Germinal center (tissue), 1 donor: ENCODE results near the gene PTTG1IP.

Source experiments
- DNase-seq: peaks from one replicate; pipeline ENCODE4 v3.0.0; 2012; ENCODE audit warnings: mixed read lengths, low spot score

The PTTG1IP gene

DNA sequence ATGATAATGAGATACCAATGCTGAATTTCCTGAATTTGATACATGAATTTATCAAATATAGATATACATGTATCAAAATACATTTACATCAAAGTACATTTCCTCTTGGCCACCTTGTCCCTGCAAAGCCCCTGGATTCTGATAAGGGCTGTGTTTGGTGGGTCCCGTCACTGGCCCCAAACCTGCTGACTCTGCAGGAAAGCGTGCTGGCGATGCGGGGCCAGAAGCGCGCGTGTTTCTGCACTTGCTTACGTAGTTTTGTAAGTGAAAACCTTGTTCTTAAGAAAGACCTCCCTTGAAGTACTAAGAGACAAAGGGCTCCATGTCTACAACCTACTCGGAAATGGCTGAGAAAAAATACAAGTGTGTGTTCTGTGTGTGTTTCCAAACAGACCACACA lies 36.2 kb upstream of the PTTG1IP start:
- no peak for DNase-seq

DNA sequence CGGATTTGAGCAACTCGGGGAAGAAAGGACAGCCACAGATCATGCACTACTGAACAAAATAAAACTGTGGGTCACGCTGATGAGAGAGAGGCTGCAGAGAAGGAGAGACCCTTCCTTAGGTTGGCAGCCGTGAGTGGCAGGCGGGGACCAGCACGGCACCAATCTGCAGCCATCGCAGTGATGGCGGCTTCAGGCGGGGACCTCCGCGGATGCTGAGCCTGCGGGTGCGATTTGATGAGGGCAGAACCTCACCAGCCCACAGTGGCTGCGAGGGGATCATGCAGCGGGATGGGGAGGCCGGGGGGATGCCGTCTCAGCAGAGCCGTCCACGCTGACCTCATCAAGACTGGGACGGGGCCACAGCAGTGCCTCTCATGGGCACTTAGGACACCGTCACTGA lies 35.4 kb upstream of the PTTG1IP start:
- no peak for DNase-seq

DNA sequence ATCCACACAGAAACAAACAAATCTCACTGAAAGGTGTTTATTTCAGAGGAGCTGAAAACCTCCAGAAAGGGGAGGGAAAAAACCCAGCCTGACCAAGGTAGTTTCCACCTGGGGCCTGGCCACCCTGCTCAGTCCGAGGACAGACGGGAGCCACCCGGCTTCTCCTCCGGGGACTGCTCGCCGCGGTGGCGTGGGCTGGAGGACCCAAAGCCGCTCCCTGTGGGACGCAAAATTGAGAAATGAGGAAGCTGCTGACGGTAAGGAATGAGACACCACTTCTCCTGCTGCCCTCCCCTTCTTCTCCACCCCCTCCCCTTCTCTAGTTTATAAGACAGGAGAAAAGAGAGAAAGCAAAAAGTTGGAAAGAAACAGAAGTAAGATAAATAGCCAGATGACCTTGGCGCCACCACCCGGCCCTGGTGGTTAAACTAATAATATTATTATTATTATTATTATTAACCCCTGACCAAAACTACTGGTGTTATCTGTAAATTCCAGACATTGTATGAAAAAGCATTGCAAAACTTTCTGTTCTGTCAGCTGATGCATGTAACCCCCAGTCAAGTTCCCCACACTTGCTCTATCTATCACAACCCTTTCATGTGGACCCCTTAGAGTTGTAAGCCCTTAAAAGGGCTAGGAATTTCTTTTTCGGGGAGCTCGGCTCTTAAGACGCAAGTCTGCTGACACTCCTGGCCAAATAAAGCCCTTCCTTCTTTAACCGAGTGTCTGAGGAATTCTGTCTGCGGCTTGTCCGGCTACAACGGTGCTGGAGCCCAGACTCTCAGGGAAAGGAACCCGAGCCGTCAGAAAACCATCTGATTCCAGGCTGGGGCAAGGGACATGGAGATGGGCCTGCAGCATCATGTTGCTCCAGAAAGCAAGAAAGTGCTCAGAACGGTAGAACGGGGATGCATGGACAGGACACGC lies 34.7 kb upstream of the PTTG1IP start:
- DNase-seq: no peak

DNA sequence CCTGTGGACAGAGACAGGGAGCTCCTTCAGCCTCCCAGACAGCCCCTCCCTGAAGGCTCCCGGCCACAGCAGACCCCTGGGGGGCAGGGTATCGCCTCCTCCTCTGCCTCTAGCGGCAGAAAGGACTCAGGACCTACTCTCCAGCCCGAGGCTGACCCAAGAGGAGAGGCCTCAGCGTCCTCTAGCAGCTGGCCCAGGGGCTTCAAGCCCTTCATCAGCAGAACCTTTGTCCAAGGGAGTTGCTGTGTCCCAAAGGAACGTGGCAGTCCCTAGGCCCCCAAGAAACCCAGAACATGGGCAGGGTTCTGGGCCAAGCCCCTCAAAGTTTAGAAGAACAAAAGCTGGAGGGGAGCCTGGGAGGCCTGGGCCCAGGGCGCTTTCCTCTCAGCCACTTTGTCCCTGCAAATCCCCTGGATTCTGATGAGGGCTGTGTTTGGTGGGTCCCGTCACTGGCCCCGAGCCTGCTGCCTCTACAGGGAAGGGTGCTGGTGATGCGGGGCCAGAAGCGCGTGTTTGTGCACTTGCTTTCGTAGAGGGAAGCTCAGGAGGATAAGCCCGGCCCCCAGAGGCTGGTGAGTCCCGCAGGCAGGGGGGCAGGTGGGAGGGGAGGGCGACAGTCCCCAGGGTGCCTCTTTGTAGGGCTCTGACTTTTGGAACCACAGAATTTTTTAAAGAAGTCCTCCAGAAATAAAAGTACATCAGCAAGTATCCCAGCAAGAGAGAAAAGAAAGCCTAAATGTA lies 33.9 kb upstream of the PTTG1IP start:
- no peak for DNase-seq

- no peak for DNase-seq
These were observed 32.2 kb upstream of the PTTG1IP start for GRCh38 chr21:44905728-44906090.

- DNase-seq: no peak
These were observed 31.7 kb upstream of the PTTG1IP start for GRCh38 chr21:44905016-44905727.

DNA sequence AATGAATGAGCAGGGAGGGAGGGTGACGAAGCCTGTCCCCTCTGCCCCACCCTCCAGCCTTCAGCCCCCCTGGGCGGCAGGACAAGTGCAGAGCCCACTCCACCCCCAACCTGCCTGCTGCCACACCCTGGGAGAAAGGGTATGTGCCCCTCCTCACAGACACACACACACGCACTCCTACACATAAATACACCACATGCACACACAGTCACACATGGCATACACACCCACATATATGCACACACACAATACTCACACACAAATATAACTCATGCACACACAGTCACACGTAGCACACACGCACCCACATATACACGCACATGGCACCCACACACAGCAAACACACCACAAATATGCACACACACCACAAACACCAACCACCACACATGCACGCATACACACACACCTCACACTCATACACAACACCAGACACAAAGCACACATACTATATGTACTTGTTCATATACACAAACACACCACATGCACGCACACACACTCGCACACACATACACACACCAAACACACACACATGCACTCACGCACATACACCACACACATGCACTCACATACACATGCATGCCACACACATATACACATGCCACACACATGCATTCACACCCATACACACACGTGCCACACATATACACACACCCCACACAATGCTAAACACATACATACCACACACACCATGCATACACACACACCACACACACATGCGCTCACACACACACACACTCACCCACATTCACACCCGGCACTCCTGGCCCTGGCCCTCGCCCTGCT lies 30.8 kb upstream of the PTTG1IP start:
- DNase-seq: no peak

DNA sequence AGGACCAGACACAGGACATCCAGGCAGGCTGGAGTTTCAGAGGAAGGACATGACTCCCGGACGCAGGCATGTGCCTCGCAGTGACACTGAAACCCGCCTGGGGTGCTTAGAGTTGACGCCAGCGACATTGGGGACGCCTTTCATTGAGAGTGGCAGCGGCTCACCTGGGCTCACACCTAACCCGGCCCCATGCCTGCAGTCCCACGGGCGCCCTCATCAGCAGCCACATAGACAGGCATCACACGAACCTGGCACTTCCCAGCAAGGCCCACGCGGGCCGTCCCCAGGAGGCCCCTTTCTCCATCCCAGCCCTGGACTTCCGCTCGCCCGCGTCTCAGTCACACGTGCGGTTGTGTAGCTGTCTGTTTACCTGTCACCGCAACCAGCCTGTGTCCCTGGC lies 30.2 kb upstream of the PTTG1IP start:
- no peak for DNase-seq

DNA sequence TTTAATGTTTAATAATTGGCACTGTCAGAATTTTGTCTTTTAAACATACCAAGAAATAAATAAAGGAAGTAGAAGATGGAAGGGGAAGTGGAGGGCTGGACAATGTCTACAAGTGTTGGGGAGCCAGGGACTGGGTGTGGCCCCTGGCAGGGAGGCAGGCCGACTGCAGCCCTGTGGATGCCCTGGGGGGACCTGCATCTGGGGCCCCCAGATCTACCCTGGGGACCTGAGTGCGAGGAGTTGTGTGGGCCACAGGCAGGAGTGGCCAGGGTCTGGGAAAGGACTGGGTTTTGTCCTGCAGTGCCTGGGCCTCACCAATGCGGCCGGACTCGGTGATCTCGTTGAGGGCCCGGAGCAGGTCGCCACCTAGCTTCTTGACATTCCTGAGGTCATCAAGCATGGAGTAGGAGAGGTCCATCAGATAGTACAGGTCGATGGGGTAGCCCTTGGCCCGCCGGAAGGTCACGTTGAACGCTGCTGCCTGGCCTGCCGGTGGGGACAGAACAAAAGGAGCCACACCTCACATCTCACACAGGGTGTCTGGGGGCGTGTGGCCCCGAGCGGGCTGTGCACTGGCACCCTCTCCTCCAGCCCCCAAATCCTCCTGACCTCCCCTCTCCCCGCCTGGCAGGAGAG lies 29.7 kb upstream of the PTTG1IP start:
- no peak for DNase-seq

- no peak for DNase-seq
These were observed 29.0 kb upstream of the PTTG1IP start for GRCh38 chr21:44902268-44903049.

DNA sequence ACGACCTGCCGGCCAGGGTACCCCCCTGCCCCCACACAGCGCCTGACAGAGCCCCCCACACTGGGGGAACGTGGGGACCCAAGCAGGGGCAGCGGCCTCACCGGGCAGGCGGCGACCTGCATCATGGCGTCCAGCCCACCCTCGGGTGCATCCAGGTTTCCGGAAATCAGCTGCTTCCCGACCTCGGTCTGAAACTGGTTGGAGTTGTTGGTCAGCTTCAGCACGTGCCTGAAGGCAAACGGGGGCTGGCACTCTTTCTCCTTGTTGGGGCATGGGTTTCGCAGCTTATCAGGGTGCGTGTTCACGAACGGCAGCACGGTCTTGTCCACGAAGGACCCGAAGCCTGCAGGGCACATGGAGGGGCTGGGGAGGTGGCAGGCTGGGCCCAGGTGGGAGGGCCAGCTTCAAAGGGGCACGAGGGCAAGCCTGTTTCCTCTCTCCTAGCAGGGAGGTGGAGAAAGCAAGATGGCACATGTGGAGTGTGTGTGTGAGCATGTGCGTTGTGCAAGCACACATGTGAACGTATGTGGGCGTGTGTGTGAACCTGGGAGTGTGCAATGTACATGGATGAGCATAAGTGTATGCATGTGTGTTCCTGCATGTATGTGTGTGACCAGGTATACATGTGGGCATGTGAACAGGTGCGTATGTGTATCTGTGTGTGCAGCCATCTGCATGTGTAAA lies 28.0 kb upstream of the PTTG1IP start:
- no peak for DNase-seq

GRCh38 chr21:44900559-44901251 lies 27.2 kb upstream of the PTTG1IP start:
- DNase-seq: no peak

DNA sequence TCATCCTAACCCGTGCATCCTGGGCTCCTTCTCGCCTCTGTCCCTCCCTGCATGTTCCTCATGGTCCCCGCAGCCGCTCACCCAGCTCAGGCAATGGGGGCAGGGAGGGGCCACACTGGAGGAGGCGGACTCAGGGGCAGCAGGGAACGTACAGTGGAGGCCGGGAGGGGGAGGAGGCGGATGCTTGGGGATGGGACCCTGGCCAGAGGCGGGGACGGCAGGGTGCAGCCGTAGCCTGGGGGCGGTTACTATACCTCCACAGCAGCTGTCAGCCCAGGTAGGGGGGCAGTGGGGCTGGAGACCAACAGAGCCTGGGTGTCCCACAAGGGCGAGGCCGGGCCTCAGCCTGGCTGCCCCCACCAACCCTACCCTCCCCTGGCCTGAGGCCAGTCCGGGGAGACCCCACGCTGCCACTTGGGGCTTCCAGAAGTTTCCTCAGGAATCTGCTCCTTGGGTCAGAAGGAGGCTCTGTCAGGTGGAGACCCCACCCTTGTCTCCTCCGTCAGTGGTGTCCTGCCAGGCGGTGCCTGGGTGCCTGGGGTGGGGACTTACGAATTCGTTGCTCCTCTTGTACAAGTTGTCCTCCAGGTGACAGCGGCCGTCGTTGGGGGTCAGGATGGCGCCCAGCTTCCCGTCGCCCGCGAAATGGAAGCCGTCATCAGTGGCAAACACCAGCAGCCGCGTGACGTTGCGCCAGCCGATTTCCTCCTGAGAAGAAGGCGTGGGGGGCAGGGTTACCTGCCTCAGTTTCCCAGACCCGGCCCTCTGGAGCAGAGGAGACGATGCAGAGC lies 26.5 kb upstream of the PTTG1IP start:
- DNase-seq: no peak

- no peak for DNase-seq
These were observed 25.6 kb upstream of the PTTG1IP start for GRCh38 chr21:44898851-44899767.

- DNase-seq: no peak
These were observed 24.6 kb upstream of the PTTG1IP start for GRCh38 chr21:44898011-44898488.

DNA sequence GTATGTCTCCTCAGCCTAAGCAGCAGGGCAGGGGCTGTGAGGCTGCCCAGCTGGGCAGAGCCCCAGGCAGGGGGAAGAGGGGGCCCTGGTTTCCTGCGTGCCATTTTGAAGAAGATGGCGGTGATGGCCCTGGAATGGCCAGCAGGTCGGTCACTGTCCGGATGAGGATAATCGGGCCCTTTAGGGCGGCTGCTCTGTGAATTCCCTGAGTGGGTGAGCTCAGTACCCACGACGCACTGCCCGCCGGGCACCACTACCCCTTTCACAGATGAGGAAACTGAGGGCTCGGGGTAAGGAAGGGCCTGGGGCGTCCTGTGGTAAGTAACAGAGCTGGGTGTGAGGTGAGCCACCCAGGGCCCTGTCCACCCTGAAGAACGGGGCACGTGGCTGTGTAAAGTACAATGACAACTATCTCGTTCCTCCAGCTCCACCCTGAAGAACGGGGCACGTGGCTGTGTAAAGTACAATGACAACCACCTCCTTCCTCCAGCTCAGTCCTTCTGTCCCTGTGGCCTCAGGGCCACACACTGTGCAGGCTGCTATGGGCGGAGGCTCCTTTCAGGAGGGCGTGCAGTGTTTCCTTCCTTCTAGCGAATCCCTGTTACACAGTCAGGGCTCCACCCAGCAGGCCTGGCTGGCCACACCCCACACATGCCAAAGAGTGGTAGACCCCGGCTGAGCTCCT lies 24.0 kb upstream of the PTTG1IP start:
- no peak for DNase-seq
